GM19239 (cell line): ENCODE results near the gene CLCA2.

Source experiments
- DNase-seq: peaks from one replicate; pipeline ENCODE4 v3.0.0; 2011; ENCODE audit warnings: low spot score; ENCODE audit not compliant: insufficient read length
- FAIRE-seq: peaks from 2 replicates; lab custom pipeline; 2011; peaks lifted over from hg19 to GRCh38; lab: Jason Lieb, UNC

CLCA2 gene

GRCh38 chr1:86429122-86429725 lies 5.3 kb downstream of the CLCA2 start:
- FAIRE-seq (no peak), DNase-seq (no peak)

- no peak for FAIRE-seq
- DNase-seq = no peak
Measured at GRCh38 chr1:86429835-86430234, 5.9 kb downstream of the CLCA2 start.

- DNase-seq (no peak), FAIRE-seq (no peak)
Measured at GRCh38 chr1:86430376-86430775, 6.4 kb downstream of the CLCA2 start.

- no peak for DNase-seq
- no peak for FAIRE-seq
Measured at GRCh38 chr1:86434059-86434458, 10.1 kb downstream of the CLCA2 start.

GRCh38 chr1:86435327-86435726 lies 11.4 kb downstream of the CLCA2 start:
- DNase-seq (no peak), FAIRE-seq (no peak)

- DNase-seq (no peak), FAIRE-seq (no peak)
Measured at GRCh38 chr1:86436041-86436440, 12.1 kb downstream of the CLCA2 start.

- DNase-seq (no peak), FAIRE-seq (no peak)
Measured at GRCh38 chr1:86441581-86441980, 17.6 kb downstream of the CLCA2 start.

GRCh38 chr1:86441997-86442396 lies 18.0 kb downstream of the CLCA2 start:
- FAIRE-seq = no peak
- DNase-seq = no peak

GRCh38 chr1:86445919-86446318 lies 21.9 kb downstream of the CLCA2 start:
- DNase-seq (no peak), FAIRE-seq (no peak)

GRCh38 chr1:86447198-86447790 lies 23.3 kb downstream of the CLCA2 start:
- DNase-seq (no peak), FAIRE-seq (no peak)

GRCh38 chr1:86448670-86449069 lies 24.7 kb downstream of the CLCA2 start:
- FAIRE-seq (no peak), DNase-seq (no peak)

GRCh38 chr1:86449103-86449502 lies 25.1 kb downstream of the CLCA2 start:
- FAIRE-seq = no peak
- no peak for DNase-seq

GRCh38 chr1:86450847-86451246 lies 26.9 kb downstream of the CLCA2 start:
- no peak for DNase-seq
- no peak for FAIRE-seq

- DNase-seq (no peak), FAIRE-seq (no peak)
Measured at GRCh38 chr1:86453664-86454063, 29.7 kb downstream of the CLCA2 start.

- no peak for FAIRE-seq
- DNase-seq = no peak
Measured at GRCh38 chr1:86455073-86455472, 31.1 kb downstream of the CLCA2 start.

GRCh38 chr1:86460998-86461397 lies 37.0 kb downstream of the CLCA2 start:
- DNase-seq (no peak), FAIRE-seq (no peak)

GRCh38 chr1:86461482-86461881 lies 37.5 kb downstream of the CLCA2 start:
- no peak for FAIRE-seq

GRCh38 chr1:86464819-86465218 lies 40.8 kb downstream of the CLCA2 start:
- FAIRE-seq (no peak), DNase-seq (no peak)

More at GRCh38 chr1:86461482-86461881, 37.5 kb downstream of the CLCA2 start:
- no peak for DNase-seq

GRCh38 chr1:86466109-86466844 lies 42.3 kb downstream of the CLCA2 start:
- no peak for FAIRE-seq
- no peak for DNase-seq

GRCh38 chr1:86466986-86467385 lies 43.0 kb downstream of the CLCA2 start:
- DNase-seq = no peak
- no peak for FAIRE-seq

- FAIRE-seq (no peak), DNase-seq (no peak)
Measured at GRCh38 chr1:86468501-86468977, 44.6 kb downstream of the CLCA2 start, which contains the start of gene CLCA1. CLCA1 (plus strand) TSS chr1:86468927; CDS start chr1:86468972, 45 bp downstream.
